HEK293 (cell line): Measurements from ENCODE around the gene CAPN10.

Source experiments
- TCF7L2 ChIP-seq: IDR thresholded peaks from 2 replicates; pipeline ENCODE4 v1.6.1; 2011; ENCODE audit warnings: low read depth, mild to moderate bottlenecking, inconsistent platforms, low read length, moderate library complexity, borderline replicate concordance
- ZBTB21 ChIP-seq: fragments of 450-650 bp; formaldehyde crosslinking; IDR thresholded peaks from 2 replicates; pipeline ENCODE4 v1.5.1; 2017; ENCODE audit warnings: missing biosample characterization, missing genetic modification characterization
- ZNF2 ChIP-seq: fragments of 450-650 bp; formaldehyde crosslinking; IDR thresholded peaks from 2 replicates; pipeline ENCODE4 v1.5.1; 2016; ENCODE audit warnings: missing biosample characterization, missing genetic modification characterization
- ZNF24 ChIP-seq: fragments of 450-650 bp; formaldehyde crosslinking; IDR thresholded peaks from 2 replicates; pipeline ENCODE4 v1.5.1; 2016; ENCODE audit warnings: missing biosample characterization, missing genetic modification characterization
- ZNF792 ChIP-seq: fragments of 450-650 bp; formaldehyde crosslinking; IDR thresholded peaks from 2 replicates; pipeline ENCODE4 v1.5.1; 2016; ENCODE audit warnings: missing biosample characterization, missing genetic modification characterization
- TF ChIP-seq, protein P1 (sequence below): fragments of 450-650 bp; formaldehyde crosslinking; IDR thresholded peaks from 2 replicates; pipeline ENCODE4 v1.5.1; 2016; ENCODE audit warnings: missing biosample characterization, missing genetic modification characterization
- TF ChIP-seq, protein P2 (sequence below): fragments of 450-650 bp; formaldehyde crosslinking; IDR thresholded peaks from 2 replicates; pipeline ENCODE4 v1.5.1; 2017; ENCODE audit warnings: missing biosample characterization, missing genetic modification characterization

DNA sequence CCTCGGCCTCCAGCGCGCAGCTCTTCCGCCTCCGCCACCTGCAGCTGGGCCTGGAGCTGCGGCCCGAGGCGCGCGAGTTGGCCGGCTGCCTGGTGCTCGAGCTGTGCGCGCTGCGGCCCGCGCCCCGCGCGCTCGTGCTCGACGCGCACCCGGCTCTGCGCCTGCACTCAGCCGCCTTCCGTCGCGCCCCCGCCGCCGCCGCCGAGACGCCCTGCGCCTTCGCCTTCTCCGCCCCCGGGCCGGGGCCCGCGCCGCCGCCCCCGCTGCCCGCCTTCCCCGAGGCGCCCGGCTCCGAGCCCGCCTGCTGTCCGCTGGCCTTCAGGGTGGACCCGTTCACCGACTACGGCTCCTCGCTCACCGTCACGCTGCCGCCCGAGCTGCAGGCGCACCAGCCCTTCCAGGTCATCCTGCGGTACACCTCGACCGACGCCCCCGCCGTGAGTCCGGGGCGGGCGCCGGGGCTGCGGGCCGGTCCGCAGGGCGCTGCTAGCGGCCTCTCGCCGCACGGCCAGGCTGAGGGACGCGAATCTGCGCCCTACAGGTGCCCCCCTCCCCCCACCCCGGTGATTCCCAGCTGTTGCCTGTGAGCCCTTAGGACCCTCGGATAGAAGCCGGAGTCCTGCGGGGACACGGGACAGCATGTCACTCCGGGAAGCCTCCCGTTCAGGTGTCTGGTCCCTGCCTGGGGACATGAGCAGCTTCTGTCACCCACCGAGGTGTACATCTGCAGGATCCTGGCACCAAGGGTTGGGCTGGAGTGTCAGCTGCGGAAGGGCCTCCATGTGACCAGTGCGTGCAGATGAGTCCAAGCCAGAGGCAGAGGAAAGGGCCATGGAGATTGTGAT lies 17.6 kb upstream of the CAPN10 start:
- TF ChIP-seq TCF7L2 (no peak), ZNF2 (no peak), ZBTB21 (tag by site-specific recombination) (no peak), ZNF792 (tag by site-specific recombination) (no peak), ZNF24 (tag by site-specific recombination) (no peak)
- TF ChIP-seq, protein P1, sequence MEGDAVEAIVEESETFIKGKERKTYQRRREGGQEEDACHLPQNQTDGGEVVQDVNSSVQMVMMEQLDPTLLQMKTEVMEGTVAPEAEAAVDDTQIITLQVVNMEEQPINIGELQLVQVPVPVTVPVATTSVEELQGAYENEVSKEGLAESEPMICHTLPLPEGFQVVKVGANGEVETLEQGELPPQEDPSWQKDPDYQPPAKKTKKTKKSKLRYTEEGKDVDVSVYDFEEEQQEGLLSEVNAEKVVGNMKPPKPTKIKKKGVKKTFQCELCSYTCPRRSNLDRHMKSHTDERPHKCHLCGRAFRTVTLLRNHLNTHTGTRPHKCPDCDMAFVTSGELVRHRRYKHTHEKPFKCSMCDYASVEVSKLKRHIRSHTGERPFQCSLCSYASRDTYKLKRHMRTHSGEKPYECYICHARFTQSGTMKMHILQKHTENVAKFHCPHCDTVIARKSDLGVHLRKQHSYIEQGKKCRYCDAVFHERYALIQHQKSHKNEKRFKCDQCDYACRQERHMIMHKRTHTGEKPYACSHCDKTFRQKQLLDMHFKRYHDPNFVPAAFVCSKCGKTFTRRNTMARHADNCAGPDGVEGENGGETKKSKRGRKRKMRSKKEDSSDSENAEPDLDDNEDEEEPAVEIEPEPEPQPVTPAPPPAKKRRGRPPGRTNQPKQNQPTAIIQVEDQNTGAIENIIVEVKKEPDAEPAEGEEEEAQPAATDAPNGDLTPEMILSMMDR (tag by site-specific recombination) = no peak
- TF ChIP-seq, protein P2, sequence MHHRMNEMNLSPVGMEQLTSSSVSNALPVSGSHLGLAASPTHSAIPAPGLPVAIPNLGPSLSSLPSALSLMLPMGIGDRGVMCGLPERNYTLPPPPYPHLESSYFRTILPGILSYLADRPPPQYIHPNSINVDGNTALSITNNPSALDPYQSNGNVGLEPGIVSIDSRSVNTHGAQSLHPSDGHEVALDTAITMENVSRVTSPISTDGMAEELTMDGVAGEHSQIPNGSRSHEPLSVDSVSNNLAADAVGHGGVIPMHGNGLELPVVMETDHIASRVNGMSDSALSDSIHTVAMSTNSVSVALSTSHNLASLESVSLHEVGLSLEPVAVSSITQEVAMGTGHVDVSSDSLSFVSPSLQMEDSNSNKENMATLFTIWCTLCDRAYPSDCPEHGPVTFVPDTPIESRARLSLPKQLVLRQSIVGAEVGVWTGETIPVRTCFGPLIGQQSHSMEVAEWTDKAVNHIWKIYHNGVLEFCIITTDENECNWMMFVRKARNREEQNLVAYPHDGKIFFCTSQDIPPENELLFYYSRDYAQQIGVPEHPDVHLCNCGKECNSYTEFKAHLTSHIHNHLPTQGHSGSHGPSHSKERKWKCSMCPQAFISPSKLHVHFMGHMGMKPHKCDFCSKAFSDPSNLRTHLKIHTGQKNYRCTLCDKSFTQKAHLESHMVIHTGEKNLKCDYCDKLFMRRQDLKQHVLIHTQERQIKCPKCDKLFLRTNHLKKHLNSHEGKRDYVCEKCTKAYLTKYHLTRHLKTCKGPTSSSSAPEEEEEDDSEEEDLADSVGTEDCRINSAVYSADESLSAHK (tag by site-specific recombination) = no peak
